Measurements from ENCODE around the gene EFCAB7.
A peak's percentile ranks its signal among the peaks of the same experiment; 100 is the strongest.
"Not testable (repeated sequence)": the region's sequence is repeated elsewhere in the genome, so short reads cannot be mapped to it uniquely, and the experiment has no call there.

EFCAB7 gene

GRCh38 chr1:63572686-63573085, 49.4 kb downstream of the EFCAB7 start:
- DNase-seq, H3K4me3 Mint-ChIP-seq, H3K36me3 Mint-ChIP-seq, H3K27me3 Mint-ChIP-seq, H3K27ac Mint-ChIP-seq, H3K4me1 Mint-ChIP-seq, H3K9me3 Mint-ChIP-seq, CTCF ChIA-PET: not testable (repeated sequence)

- not testable (repeated sequence) for H3K4me3 Mint-ChIP-seq, H3K9me3 Mint-ChIP-seq, H3K27ac Mint-ChIP-seq, H3K27me3 Mint-ChIP-seq, DNase-seq, H3K4me1 Mint-ChIP-seq, H3K36me3 Mint-ChIP-seq
- CTCF ChIA-PET: interaction anchor here (0.6 to 0.9 kb wide), 2 partner anchors 314 to 1706 kb away, joined by 3 read pairs; no protein-coding TSS in a partner anchor
Measured at GRCh38 chr1:63574203-63574796, 51.0 kb downstream of the EFCAB7 start.

GRCh38 chr1:63575340-63575826, 52.1 kb downstream of the EFCAB7 start:
- no peak overlapping the region for H3K4me3 Mint-ChIP-seq
- no peak for DNase-seq
- no peak overlapping the region for H3K27ac Mint-ChIP-seq
- no peaks in the 10 kb centered on the region for H3K4me1 Mint-ChIP-seq
- CTCF ChIA-PET: interaction anchor here (0.6 to 1.7 kb wide), 14 partner anchors 12 to 1142 kb away, joined by 3 to 6 read pairs (median 3); partner anchors contain the start of genes EFCAB7 and ITGB3BP
- peaks cover 2% of the 10 kb centered on the region for H3K36me3 Mint-ChIP-seq
- H3K27me3 Mint-ChIP-seq: no peaks in the 10 kb centered on the region
- peaks cover 6% of the 10 kb centered on the region for H3K9me3 Mint-ChIP-seq

GRCh38 chr1:63586326-63586725, 63.0 kb downstream of the EFCAB7 start:
- H3K4me1 Mint-ChIP-seq, H3K9me3 Mint-ChIP-seq, DNase-seq, H3K27me3 Mint-ChIP-seq, CTCF ChIA-PET, H3K4me3 Mint-ChIP-seq, H3K27ac Mint-ChIP-seq: not testable (repeated sequence)
- peaks cover 29% of the 10 kb centered on the region for H3K36me3 Mint-ChIP-seq

GRCh38 chr1:63590166-63590560, 66.8 kb downstream of the EFCAB7 start:
- Mint-ChIP-seq H3K9me3 (no peaks in the 10 kb centered on the region), H3K27ac (no peak overlapping the region), H3K4me3 (no peak overlapping the region), H3K4me1 (peaks cover 28% of the 10 kb centered on the region), H3K27me3 (no peaks in the 10 kb centered on the region), H3K36me3 (peaks cover 30% of the 10 kb centered on the region)
- DNase-seq: no peak
- CTCF ChIA-PET: interaction anchor here (1.0 to 1.1 kb wide), 2 partner anchors 14 to 62 kb away, joined by 3 to 6 read pairs; no protein-coding TSS in a partner anchor

DNA sequence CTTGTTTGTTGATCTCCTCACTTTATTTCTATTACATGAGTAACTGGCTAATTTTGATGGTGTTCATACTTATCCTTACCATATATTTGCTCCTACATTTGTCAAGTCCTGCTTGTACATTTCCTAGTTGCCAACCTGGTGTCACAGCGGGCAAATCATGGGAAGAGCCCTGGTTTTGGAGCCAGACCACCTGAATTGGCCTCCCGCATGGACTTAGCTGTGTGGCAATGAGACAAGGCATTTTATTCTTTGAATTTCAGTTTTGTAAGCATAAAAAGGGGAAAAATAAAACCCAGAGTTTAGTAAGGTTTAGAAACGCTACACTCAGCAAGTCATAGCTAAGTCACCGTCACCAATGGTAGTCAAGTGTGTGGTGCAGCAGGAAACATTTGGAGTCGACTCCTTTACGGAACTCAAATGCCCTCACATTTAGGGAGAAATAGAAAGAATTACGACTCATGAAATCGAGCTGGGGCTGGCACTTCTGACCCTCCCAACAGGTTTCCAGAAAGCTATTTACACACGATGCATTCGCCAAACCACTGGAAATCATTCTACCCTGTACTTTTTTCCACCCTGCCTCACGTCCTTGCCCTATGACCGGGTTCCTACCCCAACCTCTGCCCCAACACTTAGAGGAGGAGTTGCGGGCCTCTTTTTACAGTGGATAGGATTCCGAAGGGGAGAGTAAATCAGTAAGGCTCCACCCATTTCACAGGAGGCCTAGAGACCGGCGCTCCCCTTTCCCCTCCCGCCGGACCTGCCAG, 69.4 kb downstream of the EFCAB7 start:
- CTCF ChIA-PET: interaction anchor here (1.5 kb wide), 1 partner anchor 17 kb away, joined by 3 read pairs; no protein-coding TSS in a partner anchor
- Mint-ChIP-seq H3K9me3 (no peaks in the 10 kb centered on the region), H3K4me1 (peaks cover 44% of the 10 kb centered on the region), H3K4me3 (peak overlapping the region; percentile 98), H3K36me3 (peaks cover 32% of the 10 kb centered on the region), H3K27me3 (no peaks in the 10 kb centered on the region), H3K27ac (peak overlapping the region; percentile 100)
- no peak for DNase-seq

DNA sequence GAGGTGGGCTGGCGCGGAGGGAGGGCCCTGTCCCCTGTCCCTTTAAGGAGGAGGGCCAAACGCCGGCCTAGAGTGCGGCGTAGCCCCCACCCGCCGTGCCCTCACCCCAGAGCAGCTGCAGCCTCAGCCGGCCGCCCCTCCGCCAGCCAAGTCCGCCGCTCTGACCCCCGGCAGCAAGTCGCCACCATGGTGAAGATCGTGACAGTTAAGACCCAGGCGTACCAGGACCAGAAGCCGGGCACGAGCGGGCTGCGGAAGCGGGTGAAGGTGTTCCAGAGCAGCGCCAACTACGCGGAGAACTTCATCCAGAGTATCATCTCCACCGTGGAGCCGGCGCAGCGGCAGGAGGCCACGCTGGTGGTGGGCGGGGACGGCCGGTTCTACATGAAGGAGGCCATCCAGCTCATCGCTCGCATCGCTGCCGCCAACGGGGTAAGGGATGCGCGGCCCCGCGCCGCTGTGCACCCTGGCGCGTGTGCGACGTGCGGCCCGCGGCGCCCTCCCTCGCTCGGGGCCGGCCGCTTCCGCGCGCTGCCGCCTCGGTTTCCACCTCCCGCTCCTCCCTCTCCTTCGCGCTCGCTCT, 70.1 kb downstream of the EFCAB7 start, which contains the start of gene PGM1:
TSS of gene PGM1 (plus strand) at position 109 of the 583 bp plus-strand sequence. CDS start at position 187, 78 bp downstream.
- no peaks in the 10 kb centered on the region for H3K27me3 Mint-ChIP-seq
- CTCF ChIA-PET: no interaction called here
- H3K9me3 Mint-ChIP-seq: no peaks in the 10 kb centered on the region
- peaks cover 32% of the 10 kb centered on the region for H3K36me3 Mint-ChIP-seq
- H3K4me1 Mint-ChIP-seq: peaks cover 43% of the 10 kb centered on the region
- peak within 1 kb of the TSS; percentile 98 for H3K4me3 Mint-ChIP-seq
- peak within 1 kb of the TSS; percentile 100 for H3K27ac Mint-ChIP-seq
- peak; percentile 88 for DNase-seq

DNA sequence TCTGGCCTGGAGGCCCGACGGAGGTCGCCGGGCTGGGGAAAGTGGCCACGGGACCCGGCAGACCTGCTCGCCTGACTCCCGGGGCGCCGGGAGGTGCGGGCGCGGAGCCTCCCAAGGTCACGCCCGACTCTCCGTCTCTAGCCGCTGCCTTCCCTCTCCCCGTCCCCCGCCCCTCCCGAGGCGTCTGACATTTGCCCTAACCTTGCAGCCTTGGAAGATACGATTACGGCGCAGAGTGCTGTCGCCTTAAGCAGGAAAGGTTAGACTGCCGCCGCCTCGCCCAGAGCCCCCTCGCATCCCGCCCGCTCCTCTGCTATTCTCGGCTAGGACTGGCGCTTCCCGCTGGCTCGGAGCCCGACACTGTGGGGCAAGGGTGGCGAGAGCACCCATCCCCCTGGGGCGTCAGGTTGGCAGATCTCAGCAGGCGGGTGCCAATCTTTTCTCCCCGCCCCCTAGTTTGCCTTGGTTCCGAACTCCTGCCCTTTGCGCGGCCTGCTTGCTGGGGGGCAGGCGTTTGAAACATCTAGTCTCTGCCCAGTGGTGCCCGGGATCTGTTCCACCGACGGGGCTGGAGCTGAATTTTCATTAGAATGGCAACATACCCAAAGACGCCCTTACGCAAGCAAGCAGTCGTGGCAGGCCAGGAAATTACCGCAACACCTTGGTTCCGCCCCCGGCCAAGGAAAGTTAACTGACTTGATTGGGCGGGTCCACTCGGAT, 70.7 kb downstream of the EFCAB7 start:
- CTCF ChIA-PET: no interaction called here
- H3K4me1 Mint-ChIP-seq: peaks cover 43% of the 10 kb centered on the region
- H3K4me3 Mint-ChIP-seq: peak overlapping the region; percentile 98
- H3K36me3 Mint-ChIP-seq: peaks cover 31% of the 10 kb centered on the region
- H3K9me3 Mint-ChIP-seq: no peaks in the 10 kb centered on the region
- no peaks in the 10 kb centered on the region for H3K27me3 Mint-ChIP-seq
- H3K27ac Mint-ChIP-seq: peak overlapping the region; percentile 100
- peak; percentile 87 for DNase-seq

GRCh38 chr1:63595435-63595834, 72.1 kb downstream of the EFCAB7 start:
- Mint-ChIP-seq H3K9me3 (no peaks in the 10 kb centered on the region), H3K27ac (no peak overlapping the region), H3K36me3 (peaks cover 31% of the 10 kb centered on the region), H3K27me3 (no peaks in the 10 kb centered on the region), H3K4me3 (peak overlapping the region; percentile 60), H3K4me1 (peaks cover 43% of the 10 kb centered on the region)
- no peak for DNase-seq
- CTCF ChIA-PET: interaction anchor here (1.0 kb wide), 1 partner anchor 19 kb away, joined by 3 read pairs; no protein-coding TSS in a partner anchor

- Mint-ChIP-seq H3K36me3 (peaks cover 31% of the 10 kb centered on the region), H3K9me3 (no peaks in the 10 kb centered on the region), H3K4me3 (no peak overlapping the region), H3K27ac (no peak overlapping the region), H3K4me1 (peaks cover 25% of the 10 kb centered on the region), H3K27me3 (no peaks in the 10 kb centered on the region)
- DNase-seq: no peak
- CTCF ChIA-PET: no interaction called here
Measured at GRCh38 chr1:63599799-63600198, 76.5 kb downstream of the EFCAB7 start.

DNA sequence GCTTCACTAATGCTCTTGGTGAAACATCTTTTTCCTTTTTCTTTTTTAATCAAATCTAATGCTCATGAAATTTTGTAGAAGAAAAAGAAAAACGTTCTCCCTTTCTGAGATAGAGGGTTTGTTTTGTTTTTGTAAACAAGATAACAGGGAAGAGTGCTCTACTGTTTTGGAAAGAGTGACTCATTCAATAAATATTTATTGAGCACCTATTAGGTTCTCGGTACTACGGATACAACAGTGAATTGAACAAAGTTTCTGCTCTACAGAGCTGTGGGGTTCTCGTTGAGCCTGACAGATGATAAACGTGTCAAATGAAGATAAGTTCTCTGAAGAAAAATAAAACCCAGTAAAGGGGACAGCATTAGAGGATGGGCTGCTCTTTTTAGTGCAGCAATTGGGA, 76.9 kb downstream of the EFCAB7 start:
- Mint-ChIP-seq H3K27ac (no peak overlapping the region), H3K4me3 (no peak overlapping the region), H3K36me3 (peaks cover 29% of the 10 kb centered on the region), H3K9me3 (no peaks in the 10 kb centered on the region), H3K27me3 (no peaks in the 10 kb centered on the region), H3K4me1 (peaks cover 23% of the 10 kb centered on the region)
- DNase-seq: no peak
- CTCF ChIA-PET: no interaction called here

GRCh38 chr1:63601061-63601460, 77.7 kb downstream of the EFCAB7 start:
- H3K9me3 Mint-ChIP-seq: no peaks in the 10 kb centered on the region
- peaks cover 15% of the 10 kb centered on the region for H3K4me1 Mint-ChIP-seq
- H3K36me3 Mint-ChIP-seq: peaks cover 21% of the 10 kb centered on the region
- CTCF ChIA-PET: interaction anchor here (1.2 kb wide), 1 partner anchor 26 kb away, joined by 3 read pairs; no protein-coding TSS in a partner anchor
- no peak overlapping the region for H3K4me3 Mint-ChIP-seq
- DNase-seq: no peak
- H3K27me3 Mint-ChIP-seq: no peaks in the 10 kb centered on the region
- H3K27ac Mint-ChIP-seq: no peak overlapping the region

- Mint-ChIP-seq H3K36me3 (peaks cover 20% of the 10 kb centered on the region), H3K4me1 (peaks cover 14% of the 10 kb centered on the region), H3K4me3 (no peak overlapping the region), H3K27me3 (no peaks in the 10 kb centered on the region), H3K27ac (no peak overlapping the region), H3K9me3 (no peaks in the 10 kb centered on the region)
- DNase-seq: no peak
- CTCF ChIA-PET: interaction anchor here (1.2 kb wide), 1 partner anchor 26 kb away, joined by 3 read pairs; no protein-coding TSS in a partner anchor
Measured at GRCh38 chr1:63601463-63601862, 78.1 kb downstream of the EFCAB7 start.

GRCh38 chr1:63601912-63602311, 78.6 kb downstream of the EFCAB7 start:
- CTCF ChIA-PET: interaction anchor here (1.2 kb wide), 1 partner anchor 27 kb away, joined by 3 read pairs; no protein-coding TSS in a partner anchor
- no peak overlapping the region for H3K4me3 Mint-ChIP-seq
- H3K27me3 Mint-ChIP-seq: no peaks in the 10 kb centered on the region
- peaks cover 11% of the 10 kb centered on the region for H3K4me1 Mint-ChIP-seq
- H3K36me3 Mint-ChIP-seq: peaks cover 19% of the 10 kb centered on the region
- H3K27ac Mint-ChIP-seq: no peak overlapping the region
- H3K9me3 Mint-ChIP-seq: no peaks in the 10 kb centered on the region
- DNase-seq: no peak

Data from activated naive CD4-positive, alpha-beta T cell treated with anti-CD3 and anti-CD28 coated beads, Interleukin-2, amount 10 ng/mL, durations not matched to agents 7 days and 5 days (primary cell).